Measurements from ENCODE around the gene MRPS27.

MRPS27 gene

DNA sequence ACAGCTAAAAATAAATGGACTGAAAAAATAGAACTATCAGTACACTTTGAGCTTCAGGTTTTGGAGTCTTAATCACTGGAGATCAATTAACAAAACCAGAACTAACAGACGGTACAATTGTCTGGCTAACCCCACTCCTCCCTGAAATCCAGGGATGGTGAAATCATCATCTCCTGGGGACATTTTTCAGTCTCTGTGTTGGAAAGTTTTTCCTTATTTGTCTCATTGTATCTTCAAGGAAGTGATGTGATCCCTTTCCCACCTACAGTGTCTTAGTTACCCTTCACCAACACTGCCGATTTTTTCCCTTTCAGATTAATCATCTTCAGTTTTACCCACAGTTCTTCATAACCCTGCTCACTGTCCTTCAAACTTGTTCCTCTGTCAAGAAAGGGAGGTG is 130.9 kb downstream of the MRPS27 start:
- TF ChIP-seq POLR2AphosphoS5 (IDR thresholded peaks at IDR 0.05; ENCODE audit: low read depth, low read length) (no peak), SIN3A (IDR thresholded peaks at IDR 0.05; ENCODE audit: borderline replicate concordance, insufficient read depth, low read length) (no peak), FOXP2 (optimal IDR thresholded peaks at IDR 0.05; ENCODE audit: borderline replicate concordance, extremely low read depth, extremely low read length, insufficient read depth) (no peak)

DNA sequence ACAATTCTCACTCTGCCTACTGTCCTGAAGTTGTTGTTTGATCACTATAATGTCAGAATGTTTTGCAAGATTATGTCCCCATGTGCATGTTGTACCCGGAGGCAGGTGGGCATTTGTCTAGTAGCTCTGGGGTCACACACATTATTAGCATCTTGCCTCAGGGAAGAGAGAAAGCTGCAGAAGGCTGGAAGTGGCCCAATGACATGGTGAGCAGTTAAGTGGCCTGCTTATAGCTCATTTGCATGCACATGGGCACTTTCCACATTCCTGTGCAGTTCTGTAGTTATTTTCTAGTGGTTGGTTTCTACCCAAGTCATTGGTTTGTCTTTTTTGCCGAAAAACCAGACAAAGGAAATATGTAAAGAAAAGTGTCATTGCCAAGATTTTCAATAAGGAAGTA is 131.9 kb downstream of the MRPS27 start:
- no peak for TF ChIP-seq TAF1 (IDR thresholded peaks at IDR 0.05; ENCODE audit: borderline replicate concordance, insufficient read depth, low read length)
- no peak for TF ChIP-seq POLR2AphosphoS5 (IDR thresholded peaks at IDR 0.05; ENCODE audit: low read depth, low read length)
- no peak for TF ChIP-seq FOXP2 (optimal IDR thresholded peaks at IDR 0.05; ENCODE audit: borderline replicate concordance, extremely low read depth, extremely low read length, insufficient read depth)
- TF ChIP-seq SIN3A (IDR thresholded peaks at IDR 0.05; ENCODE audit: borderline replicate concordance, insufficient read depth, low read length): no peak
- TF ChIP-seq, protein P1, sequence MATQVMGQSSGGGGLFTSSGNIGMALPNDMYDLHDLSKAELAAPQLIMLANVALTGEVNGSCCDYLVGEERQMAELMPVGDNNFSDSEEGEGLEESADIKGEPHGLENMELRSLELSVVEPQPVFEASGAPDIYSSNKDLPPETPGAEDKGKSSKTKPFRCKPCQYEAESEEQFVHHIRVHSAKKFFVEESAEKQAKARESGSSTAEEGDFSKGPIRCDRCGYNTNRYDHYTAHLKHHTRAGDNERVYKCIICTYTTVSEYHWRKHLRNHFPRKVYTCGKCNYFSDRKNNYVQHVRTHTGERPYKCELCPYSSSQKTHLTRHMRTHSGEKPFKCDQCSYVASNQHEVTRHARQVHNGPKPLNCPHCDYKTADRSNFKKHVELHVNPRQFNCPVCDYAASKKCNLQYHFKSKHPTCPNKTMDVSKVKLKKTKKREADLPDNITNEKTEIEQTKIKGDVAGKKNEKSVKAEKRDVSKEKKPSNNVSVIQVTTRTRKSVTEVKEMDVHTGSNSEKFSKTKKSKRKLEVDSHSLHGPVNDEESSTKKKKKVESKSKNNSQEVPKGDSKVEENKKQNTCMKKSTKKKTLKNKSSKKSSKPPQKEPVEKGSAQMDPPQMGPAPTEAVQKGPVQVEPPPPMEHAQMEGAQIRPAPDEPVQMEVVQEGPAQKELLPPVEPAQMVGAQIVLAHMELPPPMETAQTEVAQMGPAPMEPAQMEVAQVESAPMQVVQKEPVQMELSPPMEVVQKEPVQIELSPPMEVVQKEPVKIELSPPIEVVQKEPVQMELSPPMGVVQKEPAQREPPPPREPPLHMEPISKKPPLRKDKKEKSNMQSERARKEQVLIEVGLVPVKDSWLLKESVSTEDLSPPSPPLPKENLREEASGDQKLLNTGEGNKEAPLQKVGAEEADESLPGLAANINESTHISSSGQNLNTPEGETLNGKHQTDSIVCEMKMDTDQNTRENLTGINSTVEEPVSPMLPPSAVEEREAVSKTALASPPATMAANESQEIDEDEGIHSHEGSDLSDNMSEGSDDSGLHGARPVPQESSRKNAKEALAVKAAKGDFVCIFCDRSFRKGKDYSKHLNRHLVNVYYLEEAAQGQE (IDR thresholded peaks at IDR 0.05; ENCODE audit: insufficient read depth in 1 of 2, low read depth in 2 of 2, low read length in 2 of 2): no peak

DNA sequence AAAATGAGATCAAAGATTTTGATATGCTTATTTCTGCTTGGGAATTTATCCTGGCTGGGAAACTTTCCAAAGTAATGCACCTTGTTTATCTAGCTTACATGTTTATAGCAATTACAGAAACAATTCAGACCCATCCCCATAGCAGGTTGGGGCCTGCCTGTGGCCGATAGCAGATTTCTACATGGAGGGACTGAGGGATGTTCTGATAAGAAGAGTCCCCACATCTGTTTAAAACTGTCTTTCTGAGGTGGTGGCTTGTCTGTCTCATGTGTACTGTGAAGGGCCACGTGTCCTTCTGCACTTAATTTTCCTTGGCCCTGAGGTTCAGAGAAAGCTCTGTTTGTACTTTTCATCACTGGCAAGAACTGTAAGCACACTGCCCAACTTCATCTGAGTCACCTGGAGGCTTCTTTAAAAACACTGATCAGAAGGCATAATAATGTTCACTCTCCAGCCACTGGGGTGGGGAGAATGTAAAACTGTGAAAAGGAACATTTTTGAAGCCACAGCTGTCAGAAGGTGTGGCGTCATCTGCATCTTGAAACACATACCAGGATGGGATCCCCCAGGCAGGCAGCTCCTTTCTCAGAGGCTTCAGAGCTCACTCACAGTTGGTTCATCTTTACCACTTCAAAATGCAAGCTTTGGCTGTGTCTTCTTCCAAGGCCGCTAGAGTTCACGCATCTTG is 132.5 kb downstream of the MRPS27 start:
- TF ChIP-seq, protein P1 (IDR thresholded peaks at IDR 0.05; ENCODE audit: insufficient read depth in 1 of 2, low read depth in 2 of 2, low read length in 2 of 2): no peak
- TF ChIP-seq SIN3A (IDR thresholded peaks at IDR 0.05; ENCODE audit: borderline replicate concordance, insufficient read depth, low read length): no peak
- TF ChIP-seq POLR2AphosphoS5 (IDR thresholded peaks at IDR 0.05; ENCODE audit: low read depth, low read length): no peak
- no peak for TF ChIP-seq FOXP2 (optimal IDR thresholded peaks at IDR 0.05; ENCODE audit: borderline replicate concordance, extremely low read depth, extremely low read length, insufficient read depth)
- no peak for TF ChIP-seq TAF1 (IDR thresholded peaks at IDR 0.05; ENCODE audit: borderline replicate concordance, insufficient read depth, low read length)

DNA sequence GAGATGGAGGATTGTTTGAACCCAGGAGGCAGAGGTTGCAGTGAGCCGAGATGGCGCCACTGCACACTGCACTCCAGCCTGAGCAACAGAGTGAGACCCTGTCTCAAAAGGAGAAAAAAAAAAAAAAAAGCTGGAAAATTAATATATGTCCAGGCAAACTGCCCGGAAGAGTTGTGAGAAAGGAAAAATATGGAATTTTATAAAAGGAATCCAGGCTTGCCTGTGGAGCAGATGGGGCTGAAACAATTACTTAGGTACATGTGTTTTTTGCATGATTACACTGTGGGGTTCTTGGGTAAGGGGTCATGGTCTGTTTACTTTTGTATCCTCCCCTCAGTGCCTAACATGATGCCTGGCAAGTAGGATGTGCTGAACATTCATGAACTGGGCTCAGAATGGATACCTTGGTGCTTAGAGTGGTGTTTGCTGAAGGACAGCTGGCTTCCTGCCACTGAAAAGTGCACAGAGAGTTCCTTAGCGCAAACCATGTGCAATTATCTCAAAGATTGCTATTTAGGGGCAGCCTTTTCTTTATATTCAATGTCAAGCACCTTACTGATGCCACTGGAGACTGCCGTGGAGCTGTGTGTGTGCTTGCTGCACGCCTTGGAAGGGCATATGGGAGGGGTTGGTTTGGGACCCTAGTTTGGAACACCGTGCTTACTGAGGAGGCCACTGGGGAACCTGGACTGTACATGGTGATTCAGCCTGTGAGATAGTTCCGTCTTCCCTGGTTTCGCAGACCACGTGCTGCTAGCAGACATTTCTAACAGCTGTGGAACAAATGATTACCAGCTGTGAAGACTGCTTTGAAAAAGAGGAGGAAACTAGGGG is 134.3 kb downstream of the MRPS27 start:
- TF ChIP-seq SIN3A (IDR thresholded peaks at IDR 0.05; ENCODE audit: borderline replicate concordance, insufficient read depth, low read length): no peak
- TF ChIP-seq FOXP2 (optimal IDR thresholded peaks at IDR 0.05; ENCODE audit: borderline replicate concordance, extremely low read depth, extremely low read length, insufficient read depth): no peak
- no peak for TF ChIP-seq POLR2AphosphoS5 (IDR thresholded peaks at IDR 0.05; ENCODE audit: low read depth, low read length)
- TF ChIP-seq, protein P1 (IDR thresholded peaks at IDR 0.05; ENCODE audit: insufficient read depth in 1 of 2, low read depth in 2 of 2, low read length in 2 of 2): no peak
- TF ChIP-seq TAF1 (IDR thresholded peaks at IDR 0.05; ENCODE audit: borderline replicate concordance, insufficient read depth, low read length): no peak

DNA sequence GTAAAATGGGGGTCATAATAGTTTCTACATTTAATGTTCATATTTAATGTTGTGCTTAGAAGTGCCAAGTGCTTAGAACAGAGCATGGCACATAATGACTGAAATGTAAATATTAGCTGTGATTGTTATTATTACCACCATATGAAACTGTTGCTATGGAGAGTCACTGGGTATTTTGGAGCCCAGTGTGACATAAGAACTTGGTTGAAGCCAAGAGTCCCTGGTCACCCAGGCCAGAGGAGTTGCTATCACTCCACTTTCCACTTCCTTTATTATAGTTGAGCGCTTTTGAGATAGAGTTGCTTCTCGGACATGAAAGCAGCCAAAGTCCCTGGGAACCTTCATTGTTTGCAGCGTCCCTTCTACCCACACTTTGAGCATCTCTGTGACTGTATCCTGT is 135.6 kb downstream of the MRPS27 start:
- TF ChIP-seq FOXP2 (optimal IDR thresholded peaks at IDR 0.05; ENCODE audit: borderline replicate concordance, extremely low read depth, extremely low read length, insufficient read depth) (no peak), POLR2AphosphoS5 (IDR thresholded peaks at IDR 0.05; ENCODE audit: low read depth, low read length) (no peak), TAF1 (IDR thresholded peaks at IDR 0.05; ENCODE audit: borderline replicate concordance, insufficient read depth, low read length) (no peak), SIN3A (IDR thresholded peaks at IDR 0.05; ENCODE audit: borderline replicate concordance, insufficient read depth, low read length) (no peak)
- TF ChIP-seq, protein P1 (IDR thresholded peaks at IDR 0.05; ENCODE audit: insufficient read depth in 1 of 2, low read depth in 2 of 2, low read length in 2 of 2): no peak
